Measurements from ENCODE around the gene APLF.

APLF gene

DNA sequence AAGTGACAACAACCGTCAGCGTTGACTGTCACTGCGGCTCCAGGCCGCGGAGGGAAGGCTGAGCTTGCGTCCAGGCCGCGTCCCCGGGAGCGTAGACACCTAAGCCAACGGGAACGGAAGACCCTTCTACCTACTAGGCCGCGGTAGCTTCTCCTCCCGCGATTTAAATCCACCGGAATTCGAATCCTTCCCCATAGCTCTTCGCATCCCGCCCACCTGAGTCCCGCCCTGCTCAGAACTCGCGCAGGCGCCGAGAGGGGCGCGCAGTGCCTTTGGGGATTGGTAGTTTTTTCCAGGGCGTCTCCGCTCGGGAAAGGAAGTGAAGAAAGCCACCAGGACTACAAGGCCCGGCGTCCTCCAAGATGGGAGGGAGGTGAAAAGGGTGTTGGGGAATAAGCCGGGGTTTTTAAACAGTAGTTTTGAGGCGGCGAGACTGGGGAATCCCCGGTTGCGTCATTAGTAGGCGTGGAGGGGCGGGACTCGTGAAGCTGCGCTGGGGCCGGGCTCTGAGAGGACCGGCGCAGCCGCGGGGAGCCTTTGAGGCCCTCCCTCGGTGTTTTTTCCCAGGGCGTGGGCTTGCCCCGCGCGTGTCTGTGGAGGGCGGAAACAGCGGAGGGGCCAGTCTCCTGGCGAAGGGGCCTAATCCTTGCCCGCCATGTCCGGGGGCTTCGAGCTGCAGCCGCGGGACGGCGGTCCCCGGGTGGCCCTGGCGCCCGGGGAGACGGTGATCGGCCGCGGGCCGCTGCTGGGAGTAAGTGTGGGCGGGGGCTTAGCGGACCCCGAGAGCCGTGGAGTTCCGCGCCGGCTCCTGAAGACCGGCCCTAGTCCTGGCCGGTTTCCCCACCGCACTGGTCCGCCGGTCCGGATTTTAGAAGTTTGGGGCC, at the start of gene APLF, which contains the start of gene FBXO48:
Gene APLF (plus strand): TSS at position 509 of the 884 bp plus-strand sequence. CDS start 147 bp downstream, at position 656.
Gene FBXO48 (minus strand): TSS at position 218 of the 884 bp plus-strand sequence. CDS start 2,149 bp downstream, outside the sequence.
- Histone ChIP-seq H3K79me2 (ENCODE audit: insufficient read depth, low read depth) (peaks cover 7% of the 10 kb centered on the region; the same call in 1 of the 2 replicates), H4K20me1 (ENCODE audit: insufficient read depth) (no peaks in the 10 kb centered on the region), H3K4me1 (ENCODE audit: low read depth, poor library complexity, severe bottlenecking) (peaks cover 56% of the 10 kb centered on the region), H3K4me2 (peak within 1 kb of the TSS; percentile 97), H3K27me3 (ENCODE audit: insufficient read depth, low read depth) (no peaks in the 10 kb centered on the region), H3K4me3 (IDR thresholded peaks at IDR 0.05; ENCODE audit: insufficient read depth, low read depth, low read length) (peak within 1 kb of the TSS; percentile 95), H2AFZ (ENCODE audit: low read depth) (peak within 1 kb of the TSS; percentile 81), H3K9ac (peak within 1 kb of the TSS; percentile 90), H3K27ac (peak within 1 kb of the TSS; percentile 58), H3K36me3 (ENCODE audit: insufficient read depth) (no peaks in the 10 kb centered on the region)
- TF ChIP-seq, protein P1, sequence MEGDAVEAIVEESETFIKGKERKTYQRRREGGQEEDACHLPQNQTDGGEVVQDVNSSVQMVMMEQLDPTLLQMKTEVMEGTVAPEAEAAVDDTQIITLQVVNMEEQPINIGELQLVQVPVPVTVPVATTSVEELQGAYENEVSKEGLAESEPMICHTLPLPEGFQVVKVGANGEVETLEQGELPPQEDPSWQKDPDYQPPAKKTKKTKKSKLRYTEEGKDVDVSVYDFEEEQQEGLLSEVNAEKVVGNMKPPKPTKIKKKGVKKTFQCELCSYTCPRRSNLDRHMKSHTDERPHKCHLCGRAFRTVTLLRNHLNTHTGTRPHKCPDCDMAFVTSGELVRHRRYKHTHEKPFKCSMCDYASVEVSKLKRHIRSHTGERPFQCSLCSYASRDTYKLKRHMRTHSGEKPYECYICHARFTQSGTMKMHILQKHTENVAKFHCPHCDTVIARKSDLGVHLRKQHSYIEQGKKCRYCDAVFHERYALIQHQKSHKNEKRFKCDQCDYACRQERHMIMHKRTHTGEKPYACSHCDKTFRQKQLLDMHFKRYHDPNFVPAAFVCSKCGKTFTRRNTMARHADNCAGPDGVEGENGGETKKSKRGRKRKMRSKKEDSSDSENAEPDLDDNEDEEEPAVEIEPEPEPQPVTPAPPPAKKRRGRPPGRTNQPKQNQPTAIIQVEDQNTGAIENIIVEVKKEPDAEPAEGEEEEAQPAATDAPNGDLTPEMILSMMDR (conservative IDR thresholded peaks at IDR 0.05; ENCODE audit: low read depth, low read length), result no peak

GRCh38 chr2:68417926-68418325, 49.5 kb upstream of the APLF start:
- H3K4me2 ChIP-seq, result peak overlapping the region; percentile 43
- H3K27ac ChIP-seq, result peak overlapping the region; percentile 26; the same call in 1 of the 2 replicates
- TF ChIP-seq, protein P1 (conservative IDR thresholded peaks at IDR 0.05; ENCODE audit: low read depth, low read length), result no peak
- no peaks in the 10 kb centered on the region for H3K27me3 ChIP-seq (ENCODE audit: insufficient read depth, low read depth)
- peaks cover 77% of the 10 kb centered on the region for H3K4me1 ChIP-seq (ENCODE audit: low read depth, poor library complexity, severe bottlenecking)
- no peaks in the 10 kb centered on the region for H3K79me2 ChIP-seq (ENCODE audit: insufficient read depth, low read depth)
- H4K20me1 ChIP-seq (ENCODE audit: insufficient read depth), result no peaks in the 10 kb centered on the region
- no peaks in the 10 kb centered on the region for H3K36me3 ChIP-seq (ENCODE audit: insufficient read depth)
- H3K9ac ChIP-seq, result 0 out of 2 replicates have a peak overlapping the region, but pooled peaks have one; percentile 4
- H3K4me3 ChIP-seq (IDR thresholded peaks at IDR 0.05; ENCODE audit: insufficient read depth, low read depth, low read length), result no peak overlapping the region
- H2AFZ ChIP-seq (ENCODE audit: low read depth), result peak overlapping the region; percentile 19; the same call in 1 of the 2 replicates

- Histone ChIP-seq H3K36me3 (ENCODE audit: insufficient read depth) (no peaks in the 10 kb centered on the region), H3K27ac (peak overlapping the region; percentile 26; the same call in 1 of the 2 replicates), H3K4me2 (peak overlapping the region; percentile 43), H4K20me1 (ENCODE audit: insufficient read depth) (no peaks in the 10 kb centered on the region), H3K79me2 (ENCODE audit: insufficient read depth, low read depth) (no peaks in the 10 kb centered on the region), H3K27me3 (ENCODE audit: insufficient read depth, low read depth) (no peaks in the 10 kb centered on the region), H3K9ac (peak overlapping the region; percentile 4; the same call in 1 of the 2 replicates), H3K4me3 (IDR thresholded peaks at IDR 0.05; ENCODE audit: insufficient read depth, low read depth, low read length) (no peak overlapping the region), H3K4me1 (ENCODE audit: low read depth, poor library complexity, severe bottlenecking) (peaks cover 77% of the 10 kb centered on the region), H2AFZ (ENCODE audit: low read depth) (peak overlapping the region; percentile 59)
- TF ChIP-seq, protein P1 (conservative IDR thresholded peaks at IDR 0.05; ENCODE audit: low read depth, low read length), result no peak; the same call in 1 of the 2 replicates
Measured at GRCh38 chr2:68418419-68418818, 49.0 kb upstream of the APLF start.

GRCh38 chr2:68418855-68419254, 48.5 kb upstream of the APLF start:
- TF ChIP-seq, protein P1 (conservative IDR thresholded peaks at IDR 0.05; ENCODE audit: low read depth, low read length), result no peak
- Histone ChIP-seq H3K36me3 (ENCODE audit: insufficient read depth) (no peaks in the 10 kb centered on the region), H3K27ac (peak overlapping the region; percentile 26; the same call in 1 of the 2 replicates), H3K4me2 (peak overlapping the region; percentile 43), H4K20me1 (ENCODE audit: insufficient read depth) (no peaks in the 10 kb centered on the region), H3K4me1 (ENCODE audit: low read depth, poor library complexity, severe bottlenecking) (peaks cover 77% of the 10 kb centered on the region), H3K79me2 (ENCODE audit: insufficient read depth, low read depth) (no peaks in the 10 kb centered on the region), H3K27me3 (ENCODE audit: insufficient read depth, low read depth) (no peaks in the 10 kb centered on the region), H3K9ac (peak overlapping the region; percentile 4; the same call in 1 of the 2 replicates), H3K4me3 (IDR thresholded peaks at IDR 0.05; ENCODE audit: insufficient read depth, low read depth, low read length) (no peak overlapping the region), H2AFZ (ENCODE audit: low read depth) (peak overlapping the region; percentile 59)

All from KMS-11 (cell line).